GM19468 (cell line): ENCODE data around the gene CALU.
A peak's percentile ranks its signal among the peaks of the same experiment; 100 is the strongest.

Source experiments
- ATAC-seq: cut with Tn5 transposase; IDR thresholded peaks from one replicate; pipeline ENCODE4 v1.9.1; 2021; ENCODE audit warnings: mild to moderate bottlenecking, moderate library complexity, moderate number of reproducible peaks; ENCODE audit not compliant: unreplicated experiment; ENCODE audit errors: extremely low read depth

Gene CALU

GRCh38 chr7:128781126-128781525 lies 42.0 kb downstream of the CALU start:
- no peak for ATAC-seq

GRCh38 chr7:128781851-128782250 lies 42.7 kb downstream of the CALU start:
- ATAC-seq: no peak

GRCh38 chr7:128783143-128783861 lies 44.1 kb downstream of the CALU start:
- no peak for ATAC-seq

- ATAC-seq: no peak
Observed at GRCh38 chr7:128785738-128786137, 46.6 kb downstream of the CALU start.

GRCh38 chr7:128788446-128789412 lies 49.6 kb downstream of the CALU start:
- ATAC-seq: no peak

- ATAC-seq: no peak
Observed at GRCh38 chr7:128790315-128791041, 51.3 kb downstream of the CALU start.

GRCh38 chr7:128791121-128791971 lies 52.2 kb downstream of the CALU start, which contains the start of gene CCDC136:
CCDC136 (plus strand) TSS chr7:128791968; CDS start chr7:128792412, 444 bp downstream.
- ATAC-seq: peak; percentile 59

DNA sequence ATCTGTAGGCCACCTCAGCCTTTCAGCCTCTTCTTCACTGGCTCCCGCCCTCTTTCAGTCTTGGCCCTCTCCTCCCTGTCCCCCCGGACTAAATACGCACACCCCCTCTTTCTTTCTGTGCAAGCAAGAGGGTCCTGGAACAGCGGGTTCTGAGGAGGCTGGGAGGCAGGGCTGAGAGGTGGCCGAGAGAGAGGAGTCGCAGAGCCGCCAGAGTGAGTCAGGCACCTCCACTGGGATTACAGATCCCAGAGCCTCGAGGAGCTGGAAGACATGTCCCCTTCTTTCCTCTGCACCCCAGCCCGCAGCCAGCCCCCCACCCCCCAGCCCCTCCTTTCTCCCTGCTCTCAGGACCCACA lies 52.8 kb downstream of the CALU start:
- ATAC-seq: no peak

GRCh38 chr7:128792471-128793180 lies 53.5 kb downstream of the CALU start:
- no peak for ATAC-seq

DNA sequence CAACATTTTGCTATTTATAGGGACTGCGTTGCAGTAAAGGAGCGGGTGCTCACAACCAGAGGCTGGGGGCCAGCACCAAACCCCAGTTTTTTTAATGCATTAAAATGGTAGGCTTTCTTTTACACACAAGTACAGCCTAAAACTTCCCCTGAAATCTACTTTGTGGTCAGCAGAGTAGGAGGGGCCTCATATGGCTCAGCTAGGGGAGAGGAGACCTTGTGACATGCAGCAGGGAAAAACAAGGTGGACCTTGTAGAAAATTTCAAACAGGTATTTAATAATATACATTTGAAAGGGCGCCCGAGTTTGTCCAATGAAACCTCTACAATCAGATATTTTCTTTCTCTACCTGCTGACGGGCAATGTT lies 54.0 kb downstream of the CALU start:
- no peak for ATAC-seq

DNA sequence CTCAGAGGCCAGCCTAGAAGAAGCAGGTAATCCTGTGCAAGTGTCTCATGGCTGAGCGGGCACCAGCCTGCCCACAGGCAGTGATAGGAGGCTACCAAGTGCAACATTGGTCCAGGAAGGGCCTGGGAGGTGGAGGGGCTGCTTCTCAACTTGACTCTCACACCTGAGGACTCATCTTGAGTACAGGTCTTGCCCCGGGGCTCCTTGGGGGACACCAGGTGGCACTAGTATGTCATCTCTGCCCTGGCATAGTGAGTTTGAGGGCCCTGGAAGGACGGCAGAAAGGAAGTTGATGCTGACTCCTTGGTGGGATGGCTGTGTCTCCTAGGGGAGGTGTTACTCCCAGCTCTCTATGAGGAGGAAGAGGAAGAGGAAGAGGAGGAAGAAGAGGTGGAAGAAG lies 54.9 kb downstream of the CALU start:
- ATAC-seq: no peak

DNA sequence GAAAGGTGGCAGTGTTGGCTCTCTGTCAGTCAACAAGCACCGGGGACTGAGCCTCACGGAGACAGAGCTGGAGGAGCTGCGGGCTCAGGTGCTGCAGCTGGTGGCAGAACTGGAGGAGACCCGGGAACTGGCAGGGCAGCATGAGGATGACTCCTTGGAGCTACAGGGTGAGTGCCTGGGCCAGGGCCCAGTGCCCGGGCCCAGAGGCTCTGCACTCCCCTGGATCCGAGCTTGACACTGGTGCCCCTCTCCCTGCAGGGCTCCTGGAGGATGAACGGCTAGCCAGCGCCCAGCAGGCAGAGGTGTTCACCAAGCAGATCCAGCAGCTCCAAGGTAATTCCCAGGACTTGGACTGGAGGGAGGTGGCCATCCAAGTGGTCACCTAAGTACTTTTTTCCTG lies 55.3 kb downstream of the CALU start:
- no peak for ATAC-seq

DNA sequence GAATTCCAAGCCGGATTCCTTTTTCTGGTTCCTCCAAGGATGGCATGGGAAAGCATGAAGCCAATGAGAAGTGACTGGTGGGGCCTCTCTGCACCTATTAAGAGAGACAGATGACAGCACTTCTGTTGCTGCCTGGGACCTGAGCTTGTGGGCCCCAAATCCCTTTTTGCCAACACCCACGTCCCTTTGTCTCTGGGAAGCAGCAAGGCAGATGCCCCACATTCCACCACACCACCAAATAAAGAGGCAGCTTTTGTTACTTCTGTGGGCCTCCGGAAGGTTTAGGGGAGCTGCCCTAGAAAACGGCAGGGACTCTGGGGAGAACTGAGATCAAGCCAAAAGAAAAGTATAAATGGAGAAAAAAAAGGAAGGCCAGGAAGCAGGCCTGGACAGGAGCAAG lies 56.0 kb downstream of the CALU start:
- ATAC-seq: no peak

GRCh38 chr7:128796327-128796726 lies 57.2 kb downstream of the CALU start:
- no peak for ATAC-seq

DNA sequence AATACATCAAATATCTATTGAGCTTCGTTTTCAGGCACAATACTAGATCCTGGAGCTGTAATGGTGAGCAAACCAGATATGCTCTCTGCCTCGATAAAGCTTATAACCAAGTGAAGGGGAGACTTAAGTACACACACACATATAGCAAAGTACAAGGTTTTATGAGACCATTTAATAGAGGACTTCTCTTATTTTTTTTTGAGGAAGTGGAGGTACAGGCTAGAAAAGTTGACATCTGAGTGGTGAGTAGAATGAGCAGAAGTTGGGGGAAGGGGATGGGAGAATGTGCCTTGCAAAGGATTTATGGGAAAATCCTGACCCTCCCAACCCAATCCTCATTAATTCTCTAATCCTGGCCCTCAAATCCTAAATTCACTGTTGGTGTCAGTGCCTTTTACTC lies 60.3 kb downstream of the CALU start:
- ATAC-seq: no peak

- no peak for ATAC-seq
Observed at GRCh38 chr7:128800567-128800966, 61.4 kb downstream of the CALU start.

DNA sequence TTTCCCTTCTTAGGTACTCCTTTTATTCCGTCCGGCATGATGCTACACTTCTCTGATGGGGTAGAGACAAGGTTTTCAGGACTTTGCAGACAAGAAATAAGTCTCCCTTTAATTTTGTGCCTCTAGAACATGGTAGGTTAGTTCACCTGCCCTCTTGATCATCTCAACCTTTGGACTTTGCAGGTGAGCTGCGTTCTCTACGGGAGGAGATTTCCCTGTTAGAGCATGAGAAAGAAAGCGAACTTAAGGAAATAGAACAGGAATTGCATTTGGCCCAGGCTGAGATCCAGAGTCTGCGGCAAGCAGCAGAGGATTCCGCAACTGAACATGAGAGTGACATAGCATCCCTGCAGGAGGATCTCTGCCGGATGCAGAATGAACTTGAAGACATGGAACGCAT lies 61.8 kb downstream of the CALU start:
- ATAC-seq: no peak

GRCh38 chr7:128801667-128802418 lies 62.7 kb downstream of the CALU start:
- ATAC-seq: no peak

- no peak for ATAC-seq
Observed at GRCh38 chr7:128804484-128804883, 65.3 kb downstream of the CALU start.
